HEK293T (cell line): ENCODE results near the gene MCM9.
A peak's percentile ranks its signal among the peaks of the same experiment; 100 is the strongest.

Experiments used
- CTCF ChIA-PET: fragments of 350-600 bp; formaldehyde crosslinking; extraction: SDS; loops from one replicate; lab custom pipeline; 2021; ENCODE audit warnings: antibody characterized with exemption, inconsistent platforms; lab: Yijun Ruan, JAX
- POLR2A ChIA-PET: fragments of 350-600 bp; formaldehyde crosslinking; extraction: SDS; loops from one replicate; lab custom pipeline; 2020; ENCODE audit warnings: antibody characterized with exemption, inconsistent platforms; lab: Yijun Ruan, JAX
- DNase-seq: peaks from one replicate; pipeline ENCODE4 v3.0.0; 2012; ENCODE audit warnings: mixed read lengths; ENCODE audit errors: extremely low spot score
- ARNT ChIP-seq: fragments of 450-650 bp; IDR thresholded peaks from 2 replicates; pipeline ENCODE4 v1.6.1; 2017; ENCODE audit warnings: mild to moderate bottlenecking
- BHLHE40 ChIP-seq: fragments of 450-650 bp; IDR thresholded peaks from 2 replicates; pipeline ENCODE4 v1.6.1; 2016; ENCODE audit warnings: mild to moderate bottlenecking, moderate library complexity, borderline replicate concordance
- CTBP1 ChIP-seq: fragments of 450-650 bp; IDR thresholded peaks from 2 replicates; pipeline ENCODE4 v1.6.1; 2016; ENCODE audit warnings: borderline replicate concordance
- ELF4 ChIP-seq: fragments of 450-650 bp; IDR thresholded peaks from 2 replicates; pipeline ENCODE4 v1.6.1; 2017; ENCODE audit warnings: antibody characterized with exemption
- FOXA1 ChIP-seq: fragments of 450-650 bp; IDR thresholded peaks from 2 replicates; pipeline ENCODE4 v1.6.1; 2016; ENCODE audit warnings: mild to moderate bottlenecking
- FOXK2 ChIP-seq: fragments of 450-650 bp; IDR thresholded peaks from 2 replicates; pipeline ENCODE4 v1.6.1; 2016; ENCODE audit warnings: mild to moderate bottlenecking
- FOXM1 ChIP-seq: fragments of 450-650 bp; IDR thresholded peaks from 2 replicates; pipeline ENCODE4 v1.6.1; 2017; ENCODE audit warnings: mild to moderate bottlenecking, borderline replicate concordance
- HDGF ChIP-seq: fragments of 450-650 bp; IDR thresholded peaks from 2 replicates; pipeline ENCODE4 v1.6.1; 2017; ENCODE audit warnings: antibody characterized with exemption, borderline replicate concordance
- L3MBTL2 ChIP-seq: fragments of 450-650 bp; conservative IDR thresholded peaks from 2 replicates; pipeline ENCODE4 v1.6.1; 2016; ENCODE audit warnings: mild to moderate bottlenecking
- LEF1 ChIP-seq: fragments of 450-650 bp; IDR thresholded peaks from 2 replicates; pipeline ENCODE4 v1.6.1; 2017; ENCODE audit warnings: mild to moderate bottlenecking, borderline replicate concordance
- NFRKB ChIP-seq: fragments of 450-650 bp; IDR thresholded peaks from 2 replicates; pipeline ENCODE4 v1.6.1; 2016; ENCODE audit warnings: mild to moderate bottlenecking, moderate library complexity
- SP1 ChIP-seq: fragments of 450-650 bp; IDR thresholded peaks from 2 replicates; pipeline ENCODE4 v1.6.1; 2017
- SUZ12 ChIP-seq: fragments of 450-650 bp; IDR thresholded peaks from 2 replicates; pipeline ENCODE4 v1.6.1; 2016; ENCODE audit warnings: mild to moderate bottlenecking
- TARDBP ChIP-seq: fragments of 450-650 bp; IDR thresholded peaks from 2 replicates; pipeline ENCODE4 v1.6.1; 2016
- ZNF384 ChIP-seq: fragments of 450-650 bp; IDR thresholded peaks from 2 replicates; pipeline ENCODE4 v1.6.1; 2016
- TF ChIP-seq, protein P1 (sequence below): fragments of 450-650 bp; IDR thresholded peaks from 2 replicates; pipeline ENCODE4 v1.6.1; 2016

MCM9 gene

DNA sequence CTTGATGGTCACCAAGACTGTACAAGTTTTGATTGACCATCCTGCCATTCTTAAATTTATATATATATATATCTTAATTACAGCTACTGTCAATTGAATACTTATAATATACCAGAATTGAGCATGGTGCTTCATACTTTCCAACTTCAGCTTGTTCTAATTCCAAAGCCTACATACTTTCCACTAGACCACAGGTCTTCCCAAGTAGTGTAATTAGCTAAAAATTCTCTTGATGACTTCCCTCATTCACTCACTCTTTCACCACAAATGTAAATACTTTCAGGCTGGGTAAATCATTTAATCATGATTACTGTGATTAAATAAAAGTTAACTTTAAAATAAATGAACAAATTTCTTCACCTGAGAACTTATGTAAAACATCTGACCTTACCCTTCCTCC is 37.6 kb downstream of the MCM9 start:
- POLR2A ChIA-PET: interaction anchor here (1.1 to 1.7 kb wide), 2 partner anchors 38 to 180 kb away, joined by 3 to 6 read pairs; partner anchors contain the start of genes FAM184A and MCM9
- CTCF ChIA-PET: interaction anchor here (0.6 to 0.9 kb wide), 3 partner anchors 10 to 462 kb away, joined by 3 to 5 read pairs (median 4); no protein-coding TSS in a partner anchor
- no peak for DNase-seq
- no peak for TF ChIP-seq L3MBTL2
- no peak for TF ChIP-seq FOXA1
- TF ChIP-seq FOXM1: no peak
- no peak for TF ChIP-seq CTBP1
- no peak for TF ChIP-seq FOXK2
- TF ChIP-seq NFRKB: no peak
- TF ChIP-seq HDGF: no peak
- no peak for TF ChIP-seq ELF4
- TF ChIP-seq, protein P1, sequence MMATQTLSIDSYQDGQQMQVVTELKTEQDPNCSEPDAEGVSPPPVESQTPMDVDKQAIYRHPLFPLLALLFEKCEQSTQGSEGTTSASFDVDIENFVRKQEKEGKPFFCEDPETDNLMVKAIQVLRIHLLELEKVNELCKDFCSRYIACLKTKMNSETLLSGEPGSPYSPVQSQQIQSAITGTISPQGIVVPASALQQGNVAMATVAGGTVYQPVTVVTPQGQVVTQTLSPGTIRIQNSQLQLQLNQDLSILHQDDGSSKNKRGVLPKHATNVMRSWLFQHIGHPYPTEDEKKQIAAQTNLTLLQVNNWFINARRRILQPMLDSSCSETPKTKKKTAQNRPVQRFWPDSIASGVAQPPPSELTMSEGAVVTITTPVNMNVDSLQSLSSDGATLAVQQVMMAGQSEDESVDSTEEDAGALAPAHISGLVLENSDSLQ: no peak
- no peak for TF ChIP-seq SP1
- TF ChIP-seq SUZ12: no peak
- no peak for TF ChIP-seq LEF1
- TF ChIP-seq ARNT: no peak
- no peak for TF ChIP-seq BHLHE40
- no peak for TF ChIP-seq ZNF384
- TF ChIP-seq TARDBP: no peak

DNA sequence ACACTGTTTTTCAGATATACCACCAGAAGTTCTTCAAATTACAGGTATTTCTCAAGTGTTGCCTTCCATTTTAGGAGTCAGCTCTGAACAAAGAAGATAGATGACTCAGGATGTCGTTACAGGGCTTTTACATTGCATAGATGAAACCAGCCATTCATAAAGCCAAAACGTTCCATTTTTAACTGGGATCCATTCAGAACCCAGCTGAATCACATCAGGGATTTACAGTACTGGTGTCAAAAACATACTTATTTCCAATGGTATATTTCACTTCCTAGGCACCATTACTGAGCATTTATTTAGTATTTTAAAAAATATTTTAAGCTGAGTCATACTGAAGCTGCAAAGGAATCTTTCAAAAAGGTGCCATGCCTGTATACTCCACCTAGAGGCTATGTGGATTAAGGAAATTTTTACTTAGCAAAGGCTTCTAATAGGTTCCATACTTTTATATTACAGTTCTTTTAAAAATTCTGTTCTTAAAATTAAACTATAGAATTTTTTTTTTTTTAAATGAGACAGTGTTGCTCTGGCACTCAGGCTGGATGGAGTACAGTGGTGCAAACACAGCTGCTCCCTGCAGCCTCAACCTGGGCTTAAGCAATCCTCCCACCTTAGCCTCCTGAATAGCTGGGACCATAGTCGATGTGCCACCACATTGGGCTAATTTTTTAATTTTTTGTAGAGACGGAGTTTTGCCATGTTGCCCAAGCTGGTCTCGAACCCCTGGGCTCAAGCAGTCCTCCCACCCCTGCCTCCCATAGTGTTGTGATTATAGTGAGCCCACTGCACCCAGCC is 38.4 kb downstream of the MCM9 start:
- ChIA-PET POLR2A (interaction anchor here (1.1 to 2.2 kb wide), 3 partner anchors 38 to 181 kb away, joined by 3 to 7 read pairs (median 6); partner anchors contain the start of genes FAM184A and MCM9), CTCF (interaction anchor here (0.6 to 1.0 kb wide), 5 partner anchors 10 to 331 kb away, joined by 3 to 5 read pairs (median 3); no protein-coding TSS in a partner anchor)
- peak; percentile 27 for DNase-seq
- 0 out of 2 replicates have a peak, but pooled peaks have one; percentile 27 for TF ChIP-seq CTBP1
- TF ChIP-seq FOXK2: no peak
- no peak for TF ChIP-seq L3MBTL2
- no peak for TF ChIP-seq SUZ12
- TF ChIP-seq ELF4: no peak
- TF ChIP-seq BHLHE40: no peak
- TF ChIP-seq, protein P1: 0 out of 2 replicates have a peak, but pooled peaks have one; percentile 27
- no peak for TF ChIP-seq ZNF384
- TF ChIP-seq LEF1: no peak
- TF ChIP-seq HDGF: no peak

- TF ChIP-seq ELF4 (no peak), NFRKB (no peak)
- no peak for DNase-seq
- CTCF ChIA-PET: interaction anchor here (0.6 to 1.0 kb wide), 3 partner anchors 169 to 214 kb away, joined by 3 to 5 read pairs (median 3); no protein-coding TSS in a partner anchor
- POLR2A ChIA-PET: interaction anchor here (0.6 to 2.2 kb wide), 2 partner anchors 39 to 648 kb away, joined by 3 to 7 read pairs; partner anchors contain the start of gene MCM9
Observed at GRCh38 chr6:118895859-118896258, 39.1 kb downstream of the MCM9 start.

DNA sequence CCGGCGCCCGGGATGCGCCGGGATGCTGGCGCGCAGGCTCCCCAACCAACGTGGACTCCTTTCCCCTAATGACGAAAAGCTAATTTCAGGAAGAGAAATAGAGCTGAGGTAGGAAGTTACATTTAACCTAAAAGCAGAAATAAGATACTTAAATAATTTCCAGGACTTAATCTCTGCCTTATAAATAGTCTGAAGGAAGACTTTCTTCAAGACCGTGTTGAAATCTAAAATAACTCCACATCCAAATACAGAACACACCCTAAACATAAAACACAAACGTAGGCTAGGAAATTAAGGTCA is 39.7 kb downstream of the MCM9 start:
- POLR2A ChIA-PET: interaction anchor here (1.1 to 2.2 kb wide), 4 partner anchors 19 to 183 kb away, joined by 3 to 7 read pairs (median 3); partner anchors contain the start of genes FAM184A and MCM9

GRCh38 chr6:118894425-118895260 is 40.3 kb downstream of the MCM9 start:
- ChIA-PET POLR2A (interaction anchor here (1.1 to 2.2 kb wide), 5 partner anchors 10 to 183 kb away, joined by 3 to 7 read pairs (median 3); partner anchors contain the start of genes FAM184A and MCM9), CTCF (interaction anchor here (0.5 to 1.1 kb wide), 3 partner anchors 166 to 216 kb away, joined by 3 to 4 read pairs (median 3); no protein-coding TSS in a partner anchor)
- peak; percentile 62 for DNase-seq
- TF ChIP-seq LEF1 (0 out of 2 replicates have a peak, but pooled peaks have one; percentile 54), SUZ12 (no peak), FOXA1 (no peak), ARNT (no peak), HDGF (no peak)
- TF ChIP-seq, protein P1: peak; percentile 86

More for the DNA sequence above, 39.7 kb downstream of the MCM9 start:
- no peak for TF ChIP-seq L3MBTL2
- no peak for TF ChIP-seq SUZ12
- TF ChIP-seq ZNF384: no peak
- CTCF ChIA-PET: interaction anchor here (0.6 kb wide), 1 partner anchor 167 kb away, joined by 3 read pairs; no protein-coding TSS in a partner anchor
- no peak for DNase-seq
